Glomerular visceral epithelial cell (primary cell): ENCODE measurements around the gene ISY1.
"Not testable (repeated sequence)": the region's sequence is repeated elsewhere in the genome, so short reads cannot be mapped to it uniquely, and the experiment has no call there.

ENCODE experiments used
- DNase-seq: peaks from one replicate; pipeline ENCODE4 v3.0.0-alpha.2; 2016; ENCODE audit errors: extremely low spot score

The ISY1 gene

GRCh38 chr3:129120254-129121004 lies 40.4 kb downstream of the ISY1 start:
- DNase-seq = peak; percentile 87

DNA sequence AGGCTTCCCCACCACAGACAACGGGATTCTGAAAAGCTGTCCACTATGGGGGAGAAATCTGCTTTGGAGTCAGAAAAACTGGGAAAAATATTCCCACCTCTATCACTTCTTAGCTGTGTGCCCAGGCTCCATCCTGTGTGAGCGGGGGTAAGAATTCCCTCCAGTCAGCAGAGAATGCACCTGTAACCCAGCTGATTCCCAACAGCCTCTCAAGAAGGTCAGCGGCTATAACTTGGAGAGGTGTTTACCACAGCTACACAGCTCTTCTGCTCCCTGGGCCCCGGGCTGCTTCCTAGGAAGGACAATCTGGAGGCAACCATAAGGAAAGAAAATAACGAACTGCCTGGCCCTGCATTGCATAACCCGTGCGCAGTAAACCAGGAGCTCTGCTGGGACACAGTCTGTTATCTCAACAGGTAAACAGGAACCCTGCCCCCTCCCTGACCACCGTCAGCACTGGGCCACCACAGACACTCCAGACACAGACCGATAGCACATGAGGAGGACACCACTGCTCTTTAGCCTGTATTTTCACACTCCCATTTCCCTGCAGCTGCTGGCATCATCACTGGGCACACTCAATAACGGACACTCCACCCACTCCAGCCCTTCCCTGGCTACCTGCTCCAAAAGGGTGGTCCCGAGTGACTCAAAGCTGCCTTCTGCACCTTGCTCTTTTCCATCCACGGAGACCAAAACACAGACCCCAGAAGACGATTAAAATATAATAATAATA lies 41.3 kb downstream of the ISY1 start:
- peak; percentile 5 for DNase-seq

GRCh38 chr3:129118745-129119144 lies 42.1 kb downstream of the ISY1 start:
- no peak for DNase-seq

DNA sequence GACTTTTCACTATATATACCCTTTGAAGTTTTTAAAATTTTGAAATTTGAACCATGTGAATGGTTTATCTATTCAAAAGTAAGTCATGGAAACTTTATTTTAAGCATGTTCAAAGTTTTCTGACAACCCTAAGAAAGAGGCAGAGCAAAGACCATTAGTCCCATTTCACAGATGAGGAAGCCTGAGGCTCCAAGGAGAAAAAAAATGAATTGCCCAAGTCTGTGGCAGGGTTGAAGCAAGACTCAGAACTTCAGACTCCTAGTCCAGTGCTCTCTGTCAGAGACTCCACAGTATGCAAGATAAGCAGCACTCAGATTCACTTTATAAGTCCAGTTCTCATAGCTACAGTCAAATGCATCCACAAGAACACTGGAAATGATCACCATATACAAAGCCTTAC lies 43.7 kb downstream of the ISY1 start:
- DNase-seq = no peak

GRCh38 chr3:129116482-129116946 lies 44.3 kb downstream of the ISY1 start:
- DNase-seq = no peak

DNA sequence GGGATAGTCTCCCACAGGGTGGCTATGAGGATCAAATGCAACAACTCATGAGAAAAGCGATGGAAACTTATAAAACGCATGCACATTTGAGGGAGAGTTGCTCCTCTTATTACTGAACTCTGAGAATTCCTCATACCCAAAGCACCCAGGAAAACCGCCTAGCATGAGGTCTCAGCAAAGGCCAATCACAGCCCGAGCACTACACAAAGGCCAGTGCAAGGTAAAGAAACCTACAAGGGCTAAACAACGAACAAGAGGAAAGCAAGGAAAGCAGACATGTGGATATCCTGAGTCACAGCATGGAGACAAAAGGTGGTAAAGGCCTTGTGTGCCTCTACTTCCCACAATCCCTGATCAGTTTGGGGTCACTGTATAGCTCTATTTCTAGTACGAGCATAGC lies 46.4 kb downstream of the ISY1 start:
- no peak for DNase-seq

DNA sequence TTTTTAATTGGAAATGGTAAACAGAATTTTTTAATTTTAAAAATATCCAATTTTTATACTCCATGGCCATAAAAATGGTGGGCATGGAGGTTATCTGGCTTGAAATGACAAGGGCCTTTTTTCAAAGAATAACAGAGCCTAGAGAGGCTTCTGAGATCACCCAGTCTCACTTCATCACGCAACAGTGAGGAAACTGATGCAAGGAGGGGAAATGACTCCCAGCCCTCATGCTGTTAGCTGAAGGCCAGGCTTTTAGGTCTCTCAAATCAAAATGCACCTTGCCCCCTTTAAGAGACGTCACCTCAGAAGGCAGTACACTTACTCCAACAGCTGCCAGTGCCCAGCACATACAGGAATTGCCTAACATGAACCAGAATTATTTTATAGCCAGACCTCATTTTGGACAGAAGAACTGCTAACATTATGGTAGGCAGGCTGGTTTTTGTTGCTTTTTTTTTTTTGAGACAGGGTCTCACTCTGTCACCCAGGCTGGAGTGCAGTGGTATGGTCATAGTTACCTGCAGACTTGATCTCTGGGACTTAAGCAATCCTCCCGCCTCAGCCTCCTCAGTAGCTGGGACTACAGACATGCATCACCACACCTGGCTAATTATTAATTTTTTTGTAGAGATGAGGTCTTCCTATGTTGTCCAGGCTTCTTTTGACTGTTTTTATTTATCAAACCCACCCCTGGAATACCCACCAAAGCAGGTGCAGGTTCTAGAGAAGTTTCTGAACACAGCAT lies 48.4 kb downstream of the ISY1 start:
- DNase-seq = peak; percentile 37

DNA sequence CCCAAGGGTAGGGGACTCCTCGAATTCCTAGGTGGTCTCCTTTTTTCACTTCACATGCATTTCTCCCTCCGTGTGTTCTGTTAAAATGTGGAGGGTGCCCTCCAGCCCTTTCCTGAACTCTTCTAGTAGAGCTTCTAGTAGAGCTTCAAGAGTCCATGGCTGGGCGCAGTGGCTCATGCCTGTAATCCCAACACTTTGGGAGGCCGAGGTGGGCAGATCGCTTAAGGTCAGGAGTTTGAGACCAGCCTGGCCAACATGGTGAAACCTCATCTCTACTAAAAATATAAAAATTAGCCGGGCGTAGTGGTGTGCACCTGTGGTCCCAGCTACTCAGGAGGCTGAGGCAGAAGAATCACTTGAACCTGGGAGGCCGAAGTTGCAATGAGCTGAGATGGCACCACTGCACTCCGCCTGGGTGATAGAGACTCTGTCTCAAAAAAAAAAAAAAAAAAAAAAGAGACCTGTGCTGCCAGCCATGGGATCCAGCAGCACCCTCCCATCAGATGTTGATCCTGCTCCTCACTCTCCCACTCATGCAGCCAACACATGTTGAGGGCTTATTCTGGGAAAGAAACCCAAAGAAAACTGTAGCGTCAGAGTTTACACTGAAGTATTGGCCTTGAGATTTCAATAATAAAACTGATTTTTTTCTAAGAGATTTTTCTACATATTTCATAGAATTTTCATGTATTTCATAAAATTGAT lies 49.6 kb downstream of the ISY1 start:
- not testable (repeated sequence) for DNase-seq

DNA sequence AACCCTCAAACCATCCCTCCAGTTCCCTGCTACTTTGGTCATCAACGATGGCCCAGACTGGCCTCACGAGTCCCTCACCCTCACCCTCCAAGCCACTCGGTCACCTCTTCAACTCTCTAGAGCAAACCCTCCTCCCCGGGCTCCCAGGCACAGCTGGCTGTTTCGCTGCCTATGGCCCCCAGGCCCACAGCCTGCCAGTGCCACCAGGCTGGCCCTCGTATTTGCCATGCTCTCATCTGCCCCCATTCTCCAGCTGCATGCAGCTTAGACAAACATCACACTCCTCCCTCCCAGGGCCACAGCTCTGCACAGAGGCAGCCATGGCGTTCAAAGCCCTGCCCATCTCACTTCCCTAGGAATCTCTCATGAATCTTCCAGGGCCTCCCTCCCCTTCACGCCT lies 53.1 kb downstream of the ISY1 start:
- DNase-seq = no peak

- no peak for DNase-seq
Observed at GRCh38 chr3:129106866-129107565, 53.8 kb downstream of the ISY1 start.

- no peak for DNase-seq
Observed at GRCh38 chr3:129106320-129106719, 54.5 kb downstream of the ISY1 start.

DNA sequence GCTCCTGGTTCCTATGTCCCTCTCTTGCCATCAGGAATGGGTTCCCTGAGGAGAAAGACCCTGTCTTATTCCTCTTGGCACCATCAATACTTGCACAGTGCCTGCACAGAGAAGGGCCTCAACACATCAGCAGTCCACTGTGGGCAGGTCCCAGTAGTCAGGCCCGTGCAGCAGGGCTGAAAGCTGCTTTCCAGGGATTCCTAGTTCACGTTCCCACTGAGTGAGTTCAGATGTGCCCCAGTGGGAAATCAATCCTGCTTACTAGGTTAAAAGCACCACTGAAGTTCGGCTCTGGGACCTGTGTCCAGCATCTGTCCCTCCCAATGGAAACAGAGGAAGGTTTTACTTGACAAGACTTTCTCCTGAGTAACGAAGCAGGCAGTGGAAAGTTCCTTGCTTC lies 55.0 kb downstream of the ISY1 start:
- DNase-seq = no peak

DNA sequence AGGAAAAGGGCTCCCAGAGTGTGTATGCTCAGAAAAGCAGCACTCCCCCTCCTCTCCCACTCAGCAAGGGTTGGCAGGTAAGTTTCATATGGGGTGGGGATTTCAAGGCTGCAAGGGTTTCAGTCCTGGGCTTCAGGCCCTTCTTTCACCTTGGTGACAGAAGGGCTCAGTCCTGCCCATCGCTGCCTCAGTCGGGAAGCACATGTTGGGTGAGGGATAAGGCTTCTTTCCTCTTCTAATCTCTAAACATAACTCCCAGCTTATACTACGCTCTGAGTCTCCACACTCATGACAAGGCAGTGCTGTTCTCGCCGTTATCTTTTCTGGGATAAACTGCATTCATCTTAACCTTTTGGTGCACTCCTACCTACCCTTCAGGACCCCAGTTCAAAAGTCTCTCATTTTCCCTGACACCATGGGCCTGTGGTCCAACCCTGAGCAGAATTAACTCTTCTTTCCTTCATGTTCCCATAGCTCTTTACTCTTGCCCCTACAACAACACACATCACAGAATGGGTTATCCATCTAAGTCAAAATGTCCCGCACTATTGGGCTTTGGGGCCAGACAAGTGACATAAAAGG lies 56.3 kb downstream of the ISY1 start:
- DNase-seq = no peak

GRCh38 chr3:129104051-129104450 lies 56.8 kb downstream of the ISY1 start:
- DNase-seq = no peak

- no peak for DNase-seq
Observed at GRCh38 chr3:129103296-129103695, 57.6 kb downstream of the ISY1 start.

DNA sequence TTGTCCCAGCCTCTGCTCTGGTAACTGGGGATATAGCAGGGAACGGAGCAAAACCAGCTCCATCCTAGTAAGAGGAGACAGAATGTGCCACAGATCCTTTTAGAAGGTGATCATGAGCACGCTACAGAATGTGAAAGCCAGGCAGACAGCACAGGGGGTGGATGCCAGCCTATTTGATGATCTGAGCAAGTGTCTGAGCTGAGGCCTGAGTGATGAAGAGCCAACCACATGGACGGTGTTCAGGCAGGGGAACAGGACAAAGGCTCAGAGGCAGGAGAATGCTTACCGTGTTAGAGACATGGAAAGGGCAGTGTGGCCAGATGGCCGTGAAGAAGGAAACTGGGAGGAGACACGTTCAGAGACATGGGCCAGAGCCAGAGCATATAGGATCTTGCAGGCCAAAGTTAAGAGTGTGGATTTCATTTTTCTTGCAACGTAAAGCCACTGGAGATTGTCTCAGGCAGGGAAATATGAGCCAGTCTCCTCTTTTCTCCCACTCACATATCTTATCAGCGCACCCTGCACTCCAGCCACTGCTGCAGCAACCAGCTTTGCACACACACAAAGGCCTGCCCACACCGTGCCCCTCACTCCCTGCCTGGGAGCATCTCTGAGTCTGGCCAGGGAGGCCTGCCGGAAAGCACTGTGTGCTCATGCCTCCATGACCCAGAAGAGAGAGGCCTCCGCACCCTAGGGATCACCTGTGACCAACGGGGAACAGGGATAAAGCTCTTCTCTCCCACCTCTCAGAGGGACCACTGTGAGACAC lies 59.3 kb downstream of the ISY1 start:
- no peak for DNase-seq

DNA sequence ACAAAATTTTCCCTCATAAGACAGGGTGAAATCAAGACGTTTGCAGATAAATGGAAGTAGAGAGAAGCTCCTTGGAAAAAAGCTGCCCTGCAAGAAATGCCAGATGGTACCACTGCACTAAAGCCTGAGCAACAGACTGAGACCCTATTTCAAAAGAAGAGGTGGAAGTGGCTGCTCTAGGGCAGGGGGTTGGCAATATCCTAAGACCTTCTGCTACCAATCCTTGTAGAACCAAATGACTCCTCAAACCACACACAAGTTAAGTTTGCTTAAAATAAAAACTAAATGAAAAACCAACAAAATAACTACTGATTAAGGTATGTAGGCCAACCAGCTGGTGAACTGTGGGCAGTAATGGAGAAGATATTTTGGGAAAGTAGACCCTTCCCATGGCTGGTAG lies 60.6 kb downstream of the ISY1 start:
- DNase-seq = no peak

GRCh38 chr3:129095285-129095684 lies 65.6 kb downstream of the ISY1 start:
- no peak for DNase-seq

- DNase-seq = not testable (repeated sequence)
Observed at GRCh38 chr3:129088312-129088711, 72.6 kb downstream of the ISY1 start.

DNA sequence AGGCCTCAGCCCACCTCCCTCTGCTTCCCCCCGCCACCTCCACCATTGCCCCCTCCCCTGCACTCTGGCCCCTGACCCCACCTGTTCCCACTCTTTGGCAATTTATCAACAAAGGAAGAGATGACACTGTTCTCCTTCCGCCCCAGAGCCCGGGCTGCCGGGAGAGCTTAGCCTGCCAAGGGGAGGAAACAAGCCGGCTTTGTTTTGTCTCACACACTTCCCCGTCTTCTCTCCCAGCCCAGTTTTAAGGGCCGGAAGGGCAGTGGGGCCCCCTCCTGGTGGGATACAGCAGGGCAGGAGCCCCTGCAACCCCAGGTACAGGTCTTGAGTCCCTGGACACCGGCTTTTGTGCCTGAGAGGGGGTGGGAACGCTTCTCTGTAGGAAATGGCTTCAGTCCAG lies 73.0 kb downstream of the ISY1 start:
- not testable (repeated sequence) for DNase-seq
